CD4-positive, alpha-beta memory T cell (primary cell): Measurements from ENCODE around the gene NELFB. TPM values are rescaled to one million over a fixed set of nuclear protein-coding genes. Genes with fewer than 3 reads are reported as not detected.

Experiments used
- CTCF ChIA-PET: fragments of 350-600 bp; sonication (Branson Sonifier 250); formaldehyde crosslinking; loops from one replicate; lab custom pipeline; 2021; ENCODE audit warnings: inconsistent platforms; ENCODE audit not compliant: partially characterized antibody; lab: Charles Lee
- POLR2A ChIA-PET: fragments of 350-600 bp; sonication (Branson Sonifier 250); formaldehyde crosslinking; loops from one replicate; lab custom pipeline; 2021; ENCODE audit not compliant: partially characterized antibody; lab: Charles Lee
- DNase-seq, 5 donors: peaks; one replicate each; pipeline versions ENCODE4 v3.0.0 to v3.0.0-alpha.2; 2020 to 2022; ENCODE audit warnings: mixed read lengths in 1 of 5
- H3K27ac ChIP-seq: one replicate; pipeline ENCODE4 v1.7.0; 2013; ENCODE audit warnings: low read depth, low read length
- H3K27me3 ChIP-seq: 2 replicates; pipeline ENCODE4 v1.7.0; 2013; ENCODE audit warnings: mild to moderate bottlenecking, low read length, moderate library complexity; ENCODE audit not compliant: insufficient read depth
- H3K36me3 ChIP-seq: 2 replicates; pipeline ENCODE4 v1.7.0; 2013; ENCODE audit warnings: mild to moderate bottlenecking, low read length, moderate library complexity; ENCODE audit not compliant: insufficient read depth
- H3K4me1 ChIP-seq: 2 replicates; pipeline ENCODE4 v1.7.0; 2013; ENCODE audit warnings: mild to moderate bottlenecking, low read length, moderate library complexity; ENCODE audit not compliant: insufficient read depth
- H3K4me3 ChIP-seq, 2 donors: one replicate each; pipeline ENCODE4 v1.7.0; 2013; ENCODE audit warnings: low read length in 2 of 2, mild to moderate bottlenecking in 1 of 2
- H3K9me3 ChIP-seq, 2 donors: one replicate each; pipeline ENCODE4 v1.7.0; 2013; ENCODE audit warnings: low read length in 2 of 2, control low read depth in 1 of 2; ENCODE audit not compliant: control insufficient read depth in 1 of 2
- H3K27ac Mint-ChIP-seq, 7 donors: one replicate each; pipeline ENCODE4 v1.8.0; 2020 to 2021; ENCODE audit warnings: mixed read lengths in 7 of 7, mild to moderate bottlenecking in 6 of 7, inconsistent platforms in 3 of 7, moderate library complexity in 3 of 7
- H3K27me3 Mint-ChIP-seq, 2 donors: one replicate each; pipeline ENCODE4 v1.8.0; 2020 to 2021; ENCODE audit warnings: mixed read lengths in 2 of 2
- H3K36me3 Mint-ChIP-seq, 2 donors: one replicate each; pipeline ENCODE4 v1.8.0; 2020 to 2021; ENCODE audit warnings: mixed read lengths in 2 of 2, inconsistent platforms in 1 of 2, mild to moderate bottlenecking in 1 of 2
- H3K4me1 Mint-ChIP-seq, 4 donors: one replicate each; pipeline ENCODE4 v1.8.0; 2020 to 2021; ENCODE audit warnings: mixed read lengths in 4 of 4, mild to moderate bottlenecking in 1 of 4
- H3K4me3 Mint-ChIP-seq, 8 donors: one replicate each; pipeline ENCODE4 v1.8.0; 2020 to 2021; ENCODE audit warnings: mixed read lengths in 8 of 8, mild to moderate bottlenecking in 7 of 8, moderate library complexity in 6 of 8, inconsistent platforms in 3 of 8
- H3K9me3 Mint-ChIP-seq, 8 donors: one replicate each; pipeline ENCODE4 v1.8.0; 2020 to 2021; ENCODE audit warnings: mixed read lengths in 8 of 8, mild to moderate bottlenecking in 5 of 8, inconsistent platforms in 3 of 8, moderate library complexity in 1 of 8
- intact Hi-C: fragments of 100-400 bp; cut with micrococcal nuclease; formaldehyde crosslinking; loops from one replicate; pipeline ENCODE4 v1.15.1; 2023
- polyA plus RNA-seq, 2 donors: library from polyadenylated mRNA; unstranded; fragments of 300-500 nt; fragmentation: Illumina TruSeq; gene quantifications; one replicate each; pipeline ENCODE4 v1.2.3, GENCODE V29; 2021
- total RNA-seq, 2 experiments: library from RNA; stranded (reverse); gene quantifications; one replicate each; pipeline ENCODE4 v1.2.3, GENCODE V29; 2021

NELFB gene
- total and polyA plus RNA-seq, 4 experiments from 2014 or later = 28.3 to 44.9 (median 36.5) TPM

GRCh38 chr9:137279741-137280473 is 24.8 kb downstream of the NELFB start:
- peaks cover 2 to 4% of the 10 kb centered on the region in 2 donors for H3K27me3 Mint-ChIP-seq
- no peaks in the 10 kb centered on the region for H3K36me3 ChIP-seq
- H3K27ac Mint-ChIP-seq = no peak overlapping the region
- no peaks in the 10 kb centered on the region for H3K9me3 ChIP-seq
- no peak for DNase-seq
- no peak overlapping the region for H3K27ac ChIP-seq
- no peaks in the 10 kb centered on the region for H3K9me3 Mint-ChIP-seq
- H3K4me3 ChIP-seq = no peak overlapping the region
- H3K4me1 ChIP-seq = peaks cover 11% of the 10 kb centered on the region
- CTCF ChIA-PET = interaction anchor here (1.1 kb wide), 1 partner anchor 43 kb away, joined by 5 read pairs; no protein-coding TSS in a partner anchor
- intact Hi-C loops = no loop called here
- H3K4me3 Mint-ChIP-seq = no peak overlapping the region
- POLR2A ChIA-PET = no interaction called here
- H3K4me1 Mint-ChIP-seq = peaks cover 2 to 22% (median 9%) of the 10 kb centered on the region in 4 donors
- peaks cover 2 to 3% of the 10 kb centered on the region in 2 donors for H3K36me3 Mint-ChIP-seq
- H3K27me3 ChIP-seq = no peaks in the 10 kb centered on the region

- H3K36me3 ChIP-seq = no peaks in the 10 kb centered on the region
- POLR2A ChIA-PET = no interaction called here
- peaks cover 2 to 3% of the 10 kb centered on the region in 2 donors for H3K36me3 Mint-ChIP-seq
- H3K27me3 Mint-ChIP-seq = peaks cover 2 to 4% of the 10 kb centered on the region in 2 donors
- H3K4me3 Mint-ChIP-seq = no peak overlapping the region
- no peak overlapping the region for H3K27ac ChIP-seq
- H3K27ac Mint-ChIP-seq = no peak overlapping the region
- peaks cover 11% of the 10 kb centered on the region for H3K4me1 ChIP-seq
- no peaks in the 10 kb centered on the region for H3K9me3 ChIP-seq
- peaks cover 2 to 16% (median 5%) of the 10 kb centered on the region in 4 donors for H3K4me1 Mint-ChIP-seq
- H3K27me3 ChIP-seq = no peaks in the 10 kb centered on the region
- DNase-seq = no peak
- intact Hi-C loops = no loop called here
- CTCF ChIA-PET = interaction anchor here (1.1 kb wide), 1 partner anchor 44 kb away, joined by 5 read pairs; no protein-coding TSS in a partner anchor
- H3K4me3 ChIP-seq = no peak overlapping the region
- no peaks in the 10 kb centered on the region for H3K9me3 Mint-ChIP-seq
These were observed 25.6 kb downstream of the NELFB start for GRCh38 chr9:137280474-137281344.

- Mint-ChIP-seq H3K9me3 (no peaks in the 10 kb centered on the region), H3K36me3 (peaks cover 2 to 3% of the 10 kb centered on the region in 2 donors), H3K27ac (no peak overlapping the region), H3K27me3 (peaks cover 2 to 4% of the 10 kb centered on the region in 2 donors), H3K4me3 (no peak overlapping the region), H3K4me1 (peaks cover 1 to 14% (median 4%) of the 10 kb centered on the region in 4 donors)
- Histone ChIP-seq H3K27ac (no peak overlapping the region), H3K4me3 (no peak overlapping the region), H3K4me1 (peaks cover 11% of the 10 kb centered on the region), H3K27me3 (no peaks in the 10 kb centered on the region), H3K9me3 (no peaks in the 10 kb centered on the region), H3K36me3 (no peaks in the 10 kb centered on the region)
- DNase-seq = no peak
- intact Hi-C loops = no loop called here
- ChIA-PET CTCF (interaction anchor here (1.6 to 2.1 kb wide), 2 partner anchors 8 to 45 kb away, joined by 3 to 7 read pairs; no protein-coding TSS in a partner anchor), POLR2A (no interaction called here)
These were observed 26.4 kb downstream of the NELFB start for GRCh38 chr9:137281345-137282116.

- intact Hi-C loops = no loop called here
- peaks cover 0 to 4% (median 3%) of the 10 kb centered on the region in 4 donors for H3K4me1 Mint-ChIP-seq
- DNase-seq = no peak
- H3K27ac Mint-ChIP-seq = no peak overlapping the region
- Histone ChIP-seq H3K4me3 (no peak overlapping the region), H3K9me3 (no peaks in the 10 kb centered on the region), H3K27ac (no peak overlapping the region), H3K36me3 (no peaks in the 10 kb centered on the region), H3K4me1 (no peaks in the 10 kb centered on the region), H3K27me3 (no peaks in the 10 kb centered on the region)
- ChIA-PET CTCF (interaction anchor here (1.0 to 1.4 kb wide), 2 partner anchors 9 to 20 kb away, joined by 3 to 5 read pairs; no protein-coding TSS in a partner anchor), POLR2A (no interaction called here)
- no peak overlapping the region for H3K4me3 Mint-ChIP-seq
- H3K27me3 Mint-ChIP-seq = peaks cover 4 to 6% of the 10 kb centered on the region in 2 donors
- peaks cover 2 to 3% of the 10 kb centered on the region in 2 donors for H3K36me3 Mint-ChIP-seq
- no peaks in the 10 kb centered on the region for H3K9me3 Mint-ChIP-seq
These were observed 31.9 kb downstream of the NELFB start for GRCh38 chr9:137286975-137287383.

GRCh38 chr9:137293094-137293481 is 38.0 kb downstream of the NELFB start:
- Histone ChIP-seq H3K4me3 (no peak overlapping the region), H3K9me3 (no peaks in the 10 kb centered on the region), H3K4me1 (peaks cover 6% of the 10 kb centered on the region), H3K27me3 (peaks cover 10% of the 10 kb centered on the region), H3K27ac (no peak overlapping the region), H3K36me3 (no peaks in the 10 kb centered on the region)
- H3K27ac Mint-ChIP-seq = no peak overlapping the region
- POLR2A ChIA-PET = no interaction called here
- intact Hi-C loops = no loop called here
- peaks cover 0 to 2% (median 0%) of the 10 kb centered on the region in 8 donors for H3K9me3 Mint-ChIP-seq
- peak overlapping the region in 1 of 8 donors; percentile 69 for H3K4me3 Mint-ChIP-seq
- CTCF ChIA-PET = no interaction called here
- H3K27me3 Mint-ChIP-seq = peaks cover 19 to 22% of the 10 kb centered on the region in 2 donors
- peaks cover 0 to 3% (median 3%) of the 10 kb centered on the region in 4 donors for H3K4me1 Mint-ChIP-seq
- H3K36me3 Mint-ChIP-seq = no peaks in the 10 kb centered on the region
- no peak for DNase-seq

GRCh38 chr9:137293482-137294090 is 38.5 kb downstream of the NELFB start:
- ChIA-PET POLR2A (no interaction called here), CTCF (interaction anchor here (1.3 to 1.5 kb wide), 2 partner anchors 151 to 234 kb away, joined by 3 to 4 read pairs; no protein-coding TSS in a partner anchor)
- Mint-ChIP-seq H3K9me3 (peaks cover 0 to 2% (median 0%) of the 10 kb centered on the region in 8 donors), H3K4me3 (peak overlapping the region in 3 of 8 donors; percentile 5 to 69 (median 38)), H3K36me3 (no peaks in the 10 kb centered on the region), H3K4me1 (peaks cover 0 to 3% (median 3%) of the 10 kb centered on the region in 4 donors), H3K27ac (no peak overlapping the region), H3K27me3 (peaks cover 19 to 22% of the 10 kb centered on the region in 2 donors)
- intact Hi-C loops = no loop called here
- no peak overlapping the region for H3K4me3 ChIP-seq
- peaks cover 6% of the 10 kb centered on the region for H3K4me1 ChIP-seq
- no peak overlapping the region for H3K27ac ChIP-seq
- peaks cover 12% of the 10 kb centered on the region for H3K27me3 ChIP-seq
- no peaks in the 10 kb centered on the region for H3K36me3 ChIP-seq
- H3K9me3 ChIP-seq = no peaks in the 10 kb centered on the region
- DNase-seq = peak in 1 of 5 donors; percentile 7
